ENCODE measurements around the gene DHRS3. TPM values are rescaled to one million over a fixed set of nuclear protein-coding genes. Genes with fewer than 3 reads are reported as not detected.

The DHRS3 gene
- total RNA-seq, 1 experiment from 2014 or later = 154 TPM

DNA sequence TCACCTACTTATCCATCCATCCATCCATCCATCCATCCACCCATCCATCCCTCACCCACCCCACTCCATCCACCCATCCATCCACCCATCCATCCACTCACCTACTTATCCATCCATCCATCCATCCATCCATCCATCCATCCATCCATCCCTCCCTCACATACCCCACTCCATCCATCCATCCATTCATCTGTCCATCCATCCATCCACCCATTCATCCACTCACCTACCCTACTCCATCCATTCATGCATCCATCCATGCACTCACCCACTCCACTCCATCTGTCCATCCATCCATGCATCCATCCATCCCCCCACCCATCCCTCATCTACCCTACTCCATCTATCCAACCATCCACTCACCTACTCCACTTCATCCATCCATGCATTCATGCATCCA lies 34.5 kb downstream of the DHRS3 start:
- no peak for DNase-seq
- ChIA-PET CTCF (no interaction called here), POLR2A (ENCODE audit: unreplicated experiment) (no interaction called here)
- Histone ChIP-seq H2AFZ (no peak overlapping the region), H3K4me3 (no peak overlapping the region), H3K4me2 (no peak overlapping the region), H3K9me2 (ENCODE audit: insufficient read depth) (no peaks in the 10 kb centered on the region), H3K27me3 (ENCODE audit: insufficient read depth, low read depth) (no peaks in the 10 kb centered on the region), H3K27ac (no peak overlapping the region), H4K20me1 (ENCODE audit: insufficient read depth) (no peaks in the 10 kb centered on the region), H3K79me2 (ENCODE audit: low read depth) (peaks cover 42% of the 10 kb centered on the region), H3K36me3 (ENCODE audit: low read depth) (no peaks in the 10 kb centered on the region; the same call in 1 of the 2 replicates), H3K4me1 (replicated peaks; ENCODE audit: insufficient read depth) (peaks cover 13% of the 10 kb centered on the region), H3F3A (ENCODE audit: insufficient read depth, low read depth) (peaks cover 9% of the 10 kb centered on the region; the same call in 1 of the 2 replicates), H3K9me3 (ENCODE audit: insufficient read depth, low read depth) (no peaks in the 10 kb centered on the region)
- intact Hi-C loops (cut with micrococcal nuclease; ENCODE audit: unreplicated experiment) = no loop called here
- no peak for TF ChIP-seq EZH2 (IDR thresholded peaks at IDR 0.05; ENCODE audit: low read depth)
- TF ChIP-seq, protein P1, sequence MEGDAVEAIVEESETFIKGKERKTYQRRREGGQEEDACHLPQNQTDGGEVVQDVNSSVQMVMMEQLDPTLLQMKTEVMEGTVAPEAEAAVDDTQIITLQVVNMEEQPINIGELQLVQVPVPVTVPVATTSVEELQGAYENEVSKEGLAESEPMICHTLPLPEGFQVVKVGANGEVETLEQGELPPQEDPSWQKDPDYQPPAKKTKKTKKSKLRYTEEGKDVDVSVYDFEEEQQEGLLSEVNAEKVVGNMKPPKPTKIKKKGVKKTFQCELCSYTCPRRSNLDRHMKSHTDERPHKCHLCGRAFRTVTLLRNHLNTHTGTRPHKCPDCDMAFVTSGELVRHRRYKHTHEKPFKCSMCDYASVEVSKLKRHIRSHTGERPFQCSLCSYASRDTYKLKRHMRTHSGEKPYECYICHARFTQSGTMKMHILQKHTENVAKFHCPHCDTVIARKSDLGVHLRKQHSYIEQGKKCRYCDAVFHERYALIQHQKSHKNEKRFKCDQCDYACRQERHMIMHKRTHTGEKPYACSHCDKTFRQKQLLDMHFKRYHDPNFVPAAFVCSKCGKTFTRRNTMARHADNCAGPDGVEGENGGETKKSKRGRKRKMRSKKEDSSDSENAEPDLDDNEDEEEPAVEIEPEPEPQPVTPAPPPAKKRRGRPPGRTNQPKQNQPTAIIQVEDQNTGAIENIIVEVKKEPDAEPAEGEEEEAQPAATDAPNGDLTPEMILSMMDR (conservative IDR thresholded peaks at IDR 0.05) = no peak
- no TSS peak for BruUV-seq (replicated peaks)

DNA sequence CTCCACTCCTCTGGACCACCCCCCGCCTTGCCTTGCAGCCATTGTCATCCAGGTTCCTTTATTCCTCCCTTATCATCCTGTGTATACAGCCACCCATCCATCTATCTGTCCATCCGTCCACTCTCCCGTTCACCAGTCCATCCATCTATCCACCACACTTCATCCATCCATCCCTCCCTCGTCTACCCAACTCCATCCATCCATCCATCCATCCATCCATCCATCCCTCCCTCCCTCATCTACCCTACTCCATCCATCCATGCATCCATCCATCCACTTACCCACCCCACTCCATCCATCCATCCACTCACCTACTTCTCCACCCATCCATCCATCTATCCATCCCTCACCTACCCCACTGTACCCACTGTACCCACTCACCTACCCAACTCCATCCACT lies 35.4 kb downstream of the DHRS3 start:
- Histone ChIP-seq H3K27ac (no peak overlapping the region), H3K4me3 (no peak overlapping the region), H3K36me3 (ENCODE audit: low read depth) (no peaks in the 10 kb centered on the region; the same call in 1 of the 2 replicates), H3K27me3 (ENCODE audit: insufficient read depth, low read depth) (no peaks in the 10 kb centered on the region), H3K9me2 (ENCODE audit: insufficient read depth) (no peaks in the 10 kb centered on the region), H3K4me1 (replicated peaks; ENCODE audit: insufficient read depth) (peaks cover 5% of the 10 kb centered on the region), H2AFZ (no peak overlapping the region), H3K4me2 (no peak overlapping the region), H4K20me1 (ENCODE audit: insufficient read depth) (no peaks in the 10 kb centered on the region), H3K9me3 (ENCODE audit: insufficient read depth, low read depth) (no peaks in the 10 kb centered on the region), H3F3A (ENCODE audit: insufficient read depth, low read depth) (peaks cover 5% of the 10 kb centered on the region; the same call in 1 of the 2 replicates), H3K79me2 (ENCODE audit: low read depth) (peaks cover 34% of the 10 kb centered on the region)
- BruUV-seq (replicated peaks) = no TSS peak
- TF ChIP-seq EZH2 (IDR thresholded peaks at IDR 0.05; ENCODE audit: low read depth) = no peak
- TF ChIP-seq, protein P1 (conservative IDR thresholded peaks at IDR 0.05) = no peak
- no peak for DNase-seq
- POLR2A ChIA-PET (ENCODE audit: unreplicated experiment) = no interaction called here
- CTCF ChIA-PET = no interaction called here
- intact Hi-C loops (cut with micrococcal nuclease; ENCODE audit: unreplicated experiment) = no loop called here

DNA sequence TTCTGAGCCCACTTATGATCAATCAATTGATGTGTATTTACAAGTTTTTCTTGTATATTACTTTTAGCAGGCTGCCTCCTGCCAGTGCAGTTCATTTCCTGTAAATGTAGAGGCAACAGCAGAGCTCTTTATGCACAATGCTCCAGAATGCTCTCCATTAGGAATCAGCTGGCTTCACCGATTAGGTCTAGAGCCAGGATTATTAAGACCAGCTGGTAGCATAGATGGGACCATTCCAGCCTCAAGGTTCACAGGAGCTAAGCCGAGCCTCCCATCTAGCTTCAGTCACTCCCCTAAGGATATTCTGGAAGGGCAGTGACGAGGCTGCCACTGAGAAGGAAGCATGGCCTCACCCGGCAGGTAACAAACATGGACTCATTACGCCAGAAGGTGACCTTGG lies 36.8 kb downstream of the DHRS3 start:
- CTCF ChIA-PET = no interaction called here
- no TSS peak for BruUV-seq (replicated peaks)

More for the DNA sequence above, 36.8 kb downstream of the DHRS3 start:
- POLR2A ChIA-PET (ENCODE audit: unreplicated experiment) = no interaction called here
- no peaks in the 10 kb centered on the region for H3K9me2 ChIP-seq (ENCODE audit: insufficient read depth)
- TF ChIP-seq EZH2 (IDR thresholded peaks at IDR 0.05; ENCODE audit: low read depth) = no peak
- TF ChIP-seq, protein P1 (conservative IDR thresholded peaks at IDR 0.05) = no peak
- H3K4me3 ChIP-seq = no peak overlapping the region
- peaks cover 19% of the 10 kb centered on the region for H3K79me2 ChIP-seq (ENCODE audit: low read depth)
- H3K27me3 ChIP-seq (ENCODE audit: insufficient read depth, low read depth) = no peaks in the 10 kb centered on the region
- H3F3A ChIP-seq (ENCODE audit: insufficient read depth, low read depth) = peaks cover 8% of the 10 kb centered on the region; the same call in 1 of the 2 replicates
- no peaks in the 10 kb centered on the region for H4K20me1 ChIP-seq (ENCODE audit: insufficient read depth)
- no peaks in the 10 kb centered on the region for H3K4me1 ChIP-seq (replicated peaks; ENCODE audit: insufficient read depth)
- H3K36me3 ChIP-seq (ENCODE audit: low read depth) = no peaks in the 10 kb centered on the region; the same call in 1 of the 2 replicates
- H2AFZ ChIP-seq = no peak overlapping the region
- DNase-seq = no peak
- no peak overlapping the region for H3K27ac ChIP-seq
- intact Hi-C loops (cut with micrococcal nuclease; ENCODE audit: unreplicated experiment) = no loop called here
- H3K4me2 ChIP-seq = no peak overlapping the region
- H3K9me3 ChIP-seq (ENCODE audit: insufficient read depth, low read depth) = no peaks in the 10 kb centered on the region

Measured in PC-9 (cell line).